IPS-NIHi7 (cell line): ENCODE results near the gene GABBR2.
"Not testable (repeated sequence)": the region's sequence is repeated elsewhere in the genome, so short reads cannot be mapped to it uniquely, and the experiment has no call there.

ENCODE experiments used
- DNase-seq: peaks from one replicate; pipeline ENCODE4 v3.0.0; 2012; ENCODE audit warnings: mixed read lengths; ENCODE audit errors: extremely low spot score

Gene GABBR2

GRCh38 chr9:98481676-98482075 is 227.1 kb downstream of the GABBR2 start:
- no peak for DNase-seq

- DNase-seq, result no peak
These were observed 228.5 kb downstream of the GABBR2 start for GRCh38 chr9:98479967-98480847.

- DNase-seq, result no peak
These were observed 229.3 kb downstream of the GABBR2 start for GRCh38 chr9:98479449-98479848.

GRCh38 chr9:98477884-98478283 is 230.9 kb downstream of the GABBR2 start:
- DNase-seq, result no peak

GRCh38 chr9:98472216-98472615 is 236.5 kb downstream of the GABBR2 start:
- DNase-seq, result no peak

GRCh38 chr9:98471185-98471584 is 237.6 kb downstream of the GABBR2 start:
- DNase-seq, result no peak

- no peak for DNase-seq
These were observed 240.0 kb downstream of the GABBR2 start for GRCh38 chr9:98468567-98469239.

GRCh38 chr9:98465799-98466198 is 242.9 kb downstream of the GABBR2 start:
- no peak for DNase-seq

- DNase-seq, result not testable (repeated sequence)
These were observed 244.5 kb downstream of the GABBR2 start for GRCh38 chr9:98464156-98464690.

GRCh38 chr9:98462310-98462709 is 246.4 kb downstream of the GABBR2 start:
- DNase-seq, result no peak

- no peak for DNase-seq
These were observed 248.0 kb downstream of the GABBR2 start for GRCh38 chr9:98460704-98461103.

- DNase-seq, result no peak
These were observed 250.9 kb downstream of the GABBR2 start for GRCh38 chr9:98457726-98458370.

GRCh38 chr9:98456156-98456613 is 252.6 kb downstream of the GABBR2 start:
- no peak for DNase-seq

- DNase-seq, result no peak
These were observed 253.2 kb downstream of the GABBR2 start for GRCh38 chr9:98455256-98456155.

- DNase-seq, result no peak
These were observed 255.0 kb downstream of the GABBR2 start for GRCh38 chr9:98453589-98454311.

GRCh38 chr9:98451576-98451975 is 257.2 kb downstream of the GABBR2 start:
- no peak for DNase-seq

- no peak for DNase-seq
These were observed 258.2 kb downstream of the GABBR2 start for GRCh38 chr9:98450496-98450895.

- no peak for DNase-seq
These were observed 258.9 kb downstream of the GABBR2 start for GRCh38 chr9:98449871-98450270.

GRCh38 chr9:98445576-98445975 is 263.2 kb downstream of the GABBR2 start:
- no peak for DNase-seq

GRCh38 chr9:98444601-98445000 is 264.1 kb downstream of the GABBR2 start:
- no peak for DNase-seq
